GM18861 (cell line): Measurements from ENCODE around the gene R3HCC1L.
A peak's percentile ranks its signal among the peaks of the same experiment; 100 is the strongest.

ENCODE experiments used
- ATAC-seq: cut with Tn5 transposase; IDR thresholded peaks from one replicate; pipeline ENCODE4 v1.9.1; 2021; ENCODE audit not compliant: unreplicated experiment

Gene R3HCC1L

DNA sequence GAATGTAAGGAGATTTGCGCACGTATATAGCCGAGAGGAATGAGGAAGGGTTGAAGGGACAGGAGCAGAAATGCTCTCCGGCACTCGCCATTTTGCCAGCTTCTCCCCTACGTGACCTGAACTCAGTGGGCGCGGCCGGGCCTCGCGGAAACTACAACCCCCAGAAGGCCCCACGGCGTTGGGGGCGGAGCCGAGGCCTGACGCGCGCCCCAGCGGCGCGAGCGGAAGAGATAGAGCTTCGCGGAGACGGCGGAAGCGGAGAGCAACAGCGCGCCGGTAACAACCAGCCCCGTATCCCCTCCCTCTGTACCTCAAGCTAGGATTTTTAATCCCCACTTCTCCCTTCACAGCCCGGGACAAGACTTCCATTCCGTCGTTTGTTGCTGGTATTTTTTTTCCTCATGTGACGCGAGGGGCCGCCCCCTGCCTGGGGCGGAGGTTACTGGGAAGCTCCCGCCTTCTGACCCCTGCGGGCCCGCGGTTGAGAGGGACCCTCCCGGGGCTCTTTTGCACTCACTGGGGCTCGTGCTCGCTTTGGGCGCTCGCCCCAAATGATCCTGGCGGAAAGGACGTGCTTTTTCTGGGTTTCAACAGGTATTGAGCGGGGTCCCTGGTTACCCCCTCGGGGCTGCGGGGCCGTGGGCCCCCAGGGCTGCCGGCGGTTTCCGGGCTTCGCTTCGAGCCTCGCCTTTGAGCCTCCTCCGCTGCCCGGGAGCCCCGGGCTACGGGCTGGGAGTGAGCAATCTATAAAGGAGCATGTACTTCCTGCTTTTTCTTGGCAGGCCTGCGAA, at the start of gene R3HCC1L:
Gene R3HCC1L (plus strand): TSS at position 227 of the 791 bp plus-strand sequence. CDS start 73,458 bp downstream, outside the sequence.
- peak; percentile 85 for ATAC-seq

- no peak for ATAC-seq
These were observed 49.2 kb upstream of the R3HCC1L start for GRCh38 chr10:98085238-98085637.

GRCh38 chr10:98086837-98087708, 47.4 kb upstream of the R3HCC1L start:
- ATAC-seq = no peak

DNA sequence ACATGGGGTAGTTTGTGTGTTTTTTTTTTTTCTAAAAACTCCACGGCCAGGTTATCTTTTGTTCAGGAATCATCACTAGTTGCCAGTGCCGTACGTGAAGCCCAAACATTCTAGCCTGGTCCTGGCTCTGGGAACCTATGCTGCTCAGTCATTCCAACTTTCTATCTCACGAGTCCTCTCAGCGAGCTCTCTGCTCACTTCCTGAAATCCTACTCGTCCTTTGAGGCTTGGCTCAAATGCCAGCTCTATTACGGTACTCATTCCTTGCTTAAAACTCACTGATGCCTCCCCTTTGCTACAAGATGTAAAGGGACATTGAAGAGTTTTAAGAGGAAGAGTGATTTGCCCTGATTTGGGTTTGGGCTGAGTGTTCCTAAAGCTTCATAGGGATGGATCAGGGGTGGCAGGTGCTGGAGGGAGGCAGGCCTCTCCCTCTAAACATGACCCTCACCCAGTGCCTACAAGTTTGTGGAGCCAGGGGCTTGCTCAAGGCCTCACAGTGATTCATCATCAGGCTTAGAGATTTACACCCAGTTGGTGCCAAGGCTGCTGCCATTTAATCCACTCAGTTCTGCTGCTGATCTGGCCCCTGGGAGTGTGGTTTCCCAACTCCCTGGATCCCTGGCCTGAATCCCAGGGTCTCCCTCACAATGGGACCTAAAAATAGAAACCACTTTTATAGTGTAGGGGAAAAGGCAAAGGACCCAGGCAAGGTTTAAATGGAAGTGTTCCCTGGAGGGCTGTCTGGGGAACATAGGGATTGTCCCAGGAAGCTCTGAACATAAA, 46.1 kb upstream of the R3HCC1L start:
- ATAC-seq = no peak

DNA sequence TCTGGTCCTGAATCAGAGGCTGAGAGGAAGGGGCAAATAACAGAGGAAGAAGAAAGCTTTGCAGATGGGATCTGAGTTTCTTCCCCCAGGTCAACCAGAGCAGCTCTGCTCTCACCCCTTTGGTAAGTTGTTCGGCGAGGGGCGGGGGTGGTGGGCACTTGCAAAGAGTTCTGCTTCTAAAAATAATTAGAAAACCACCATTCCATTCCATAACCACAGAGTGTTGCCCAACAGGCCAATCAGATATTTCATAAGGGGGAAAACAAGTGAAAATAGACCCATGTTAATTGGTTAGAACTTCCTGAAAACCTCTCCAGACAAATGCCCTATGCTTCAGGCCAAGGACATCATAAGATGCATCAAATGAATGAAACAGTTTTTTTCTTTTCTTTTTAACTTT, 43.6 kb upstream of the R3HCC1L start:
- ATAC-seq = no peak

GRCh38 chr10:98096316-98096715, 38.1 kb upstream of the R3HCC1L start:
- ATAC-seq = no peak

- no peak for ATAC-seq
These were observed 37.7 kb upstream of the R3HCC1L start for GRCh38 chr10:98096731-98097130.

GRCh38 chr10:98097175-98097574, 37.3 kb upstream of the R3HCC1L start:
- ATAC-seq = no peak

DNA sequence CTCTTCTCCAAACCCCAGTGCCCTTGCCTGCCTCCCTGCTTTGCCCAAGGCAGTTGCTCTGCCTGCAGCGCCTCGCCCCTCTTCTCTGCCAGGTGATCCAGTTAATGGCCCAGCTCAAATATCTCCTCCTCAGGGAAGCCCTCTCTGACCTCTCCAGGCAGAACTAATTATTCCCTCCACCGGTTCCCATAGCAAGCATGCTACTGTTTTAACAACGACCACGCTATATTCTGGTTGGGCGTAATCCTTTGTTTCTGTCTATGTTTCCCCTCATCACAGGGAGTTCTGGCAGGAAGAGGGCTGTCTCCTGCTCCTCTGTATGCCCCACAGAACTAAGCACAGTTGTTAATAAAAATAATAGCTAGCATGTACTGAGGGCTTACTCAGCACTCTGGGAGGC, 36.8 kb upstream of the R3HCC1L start:
- no peak for ATAC-seq

DNA sequence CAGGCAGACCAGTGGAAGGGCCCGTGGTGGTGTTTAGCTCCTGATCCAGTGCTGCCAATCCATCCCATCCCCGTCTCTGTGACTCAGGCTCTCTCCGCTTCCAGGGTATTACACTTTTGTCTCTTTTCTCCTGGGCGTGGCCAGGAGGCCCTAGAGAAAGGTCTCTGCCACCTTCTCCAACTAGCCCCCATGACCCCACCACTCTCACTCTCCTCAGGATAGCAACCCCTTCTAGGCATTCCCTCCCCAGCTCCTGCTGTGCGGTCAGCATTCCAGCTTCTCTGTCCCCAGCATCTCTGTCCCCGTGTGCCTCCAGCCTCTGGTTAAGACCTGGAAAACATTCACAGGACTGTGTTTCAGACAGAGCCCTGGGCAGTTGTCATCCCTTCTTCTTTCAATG, 36.2 kb upstream of the R3HCC1L start:
- no peak for ATAC-seq

- no peak for ATAC-seq
These were observed 34.0 kb upstream of the R3HCC1L start for GRCh38 chr10:98100476-98100875.

- no peak for ATAC-seq
These were observed 33.1 kb upstream of the R3HCC1L start for GRCh38 chr10:98101366-98101765.

DNA sequence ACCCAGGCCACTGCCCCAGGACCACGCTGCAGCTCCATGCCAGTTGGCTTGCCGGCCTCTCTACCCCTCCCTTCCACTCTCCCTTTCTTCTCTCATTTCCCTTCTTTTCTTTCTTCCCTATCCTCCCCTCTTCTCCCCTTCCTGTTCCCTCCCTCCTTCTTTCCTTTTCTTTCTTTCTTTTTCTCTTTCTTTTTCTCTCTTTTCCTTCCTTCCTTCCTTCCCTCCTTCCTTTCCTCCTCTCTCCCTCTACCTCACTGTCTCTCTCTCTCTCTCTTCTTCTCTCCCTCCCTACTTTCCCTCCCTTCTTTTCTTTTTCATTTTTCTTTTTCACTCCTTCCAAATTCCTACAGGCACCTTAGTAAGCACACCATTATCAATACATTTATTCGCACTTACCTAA, 30.3 kb upstream of the R3HCC1L start:
- ATAC-seq = no peak

DNA sequence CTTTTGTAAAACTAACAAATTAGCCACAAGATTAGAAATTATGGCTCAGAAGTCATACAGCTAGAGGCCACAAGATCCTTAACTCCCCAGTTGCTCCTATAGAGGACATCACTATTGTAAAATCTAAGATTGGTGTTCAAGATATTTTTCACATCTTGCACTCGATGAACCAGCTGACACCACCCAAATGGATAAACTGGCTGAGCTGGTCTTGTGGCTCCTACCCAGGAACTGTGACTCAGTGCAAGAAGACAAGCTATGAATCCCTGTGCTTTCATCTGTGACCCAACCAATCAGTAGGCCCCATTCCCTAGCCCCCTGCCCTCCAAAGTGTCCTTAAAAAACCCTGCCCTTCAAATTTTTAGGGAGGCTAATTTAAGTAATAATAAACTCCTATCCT, 27.9 kb upstream of the R3HCC1L start:
- ATAC-seq = no peak

DNA sequence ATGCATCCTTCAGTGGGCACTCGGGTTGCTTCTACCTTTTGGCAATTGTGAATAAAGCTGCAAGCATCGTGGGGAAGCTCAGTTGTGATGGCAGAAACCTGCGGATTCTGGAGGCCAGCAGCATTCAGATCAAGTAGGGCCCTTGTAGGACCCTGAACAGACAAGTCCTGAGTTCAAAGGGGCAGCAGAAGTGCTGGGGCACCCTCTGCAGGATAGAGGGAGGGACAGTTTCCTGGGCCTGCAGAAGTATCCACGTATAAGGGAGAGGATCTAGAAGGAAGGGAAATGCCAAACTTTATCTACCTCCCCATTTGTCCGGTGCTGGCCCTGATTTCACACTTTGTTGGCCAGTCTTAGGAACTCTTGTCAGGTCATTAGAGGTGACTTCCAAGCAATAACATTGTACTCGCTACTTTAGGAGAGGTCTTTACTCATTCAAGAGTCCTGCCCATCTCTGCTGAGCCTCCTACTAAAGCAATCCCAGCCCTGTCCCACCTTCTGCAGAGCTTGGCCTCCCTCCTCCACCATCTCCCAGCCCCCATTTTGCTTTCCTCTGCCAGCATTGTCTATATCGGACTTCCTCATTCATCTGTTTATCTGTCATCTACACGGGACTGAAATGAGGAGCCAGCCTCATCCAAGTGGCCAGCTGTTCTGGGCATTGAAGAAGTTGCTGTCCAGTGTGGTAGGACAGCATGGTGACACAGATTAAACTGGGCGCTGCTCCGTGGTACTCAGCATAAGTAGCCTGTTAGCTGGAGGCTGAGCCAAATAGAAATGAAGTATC, 26.6 kb upstream of the R3HCC1L start:
- no peak for ATAC-seq

DNA sequence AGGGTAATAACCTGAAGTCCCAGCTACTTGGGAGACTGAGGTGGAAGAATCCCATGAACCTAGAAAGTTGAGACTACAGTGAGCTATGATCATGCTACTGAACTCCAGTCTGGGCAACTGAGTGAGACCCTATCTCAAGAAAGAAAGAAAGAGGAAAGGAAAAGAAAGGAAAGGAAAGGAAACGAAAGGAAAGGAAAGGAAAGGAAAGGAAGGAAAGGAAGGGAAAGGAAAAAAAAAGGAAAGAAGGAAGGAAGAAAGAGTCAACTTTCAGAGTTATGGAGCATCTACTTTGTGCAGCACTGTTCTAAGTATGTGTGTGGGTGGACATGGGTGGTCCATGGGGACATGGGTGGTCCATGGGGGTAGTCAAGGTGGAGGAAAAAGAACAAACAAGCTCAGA, 24.1 kb upstream of the R3HCC1L start:
- ATAC-seq = no peak

GRCh38 chr10:98115031-98115787, 19.2 kb upstream of the R3HCC1L start:
- ATAC-seq = no peak

GRCh38 chr10:98119891-98120290, 14.6 kb upstream of the R3HCC1L start:
- ATAC-seq = no peak

GRCh38 chr10:98125940-98126631, 8.4 kb upstream of the R3HCC1L start:
- no peak for ATAC-seq
